ENCODE results near the gene ABLIM2.

ABLIM2 gene

DNA sequence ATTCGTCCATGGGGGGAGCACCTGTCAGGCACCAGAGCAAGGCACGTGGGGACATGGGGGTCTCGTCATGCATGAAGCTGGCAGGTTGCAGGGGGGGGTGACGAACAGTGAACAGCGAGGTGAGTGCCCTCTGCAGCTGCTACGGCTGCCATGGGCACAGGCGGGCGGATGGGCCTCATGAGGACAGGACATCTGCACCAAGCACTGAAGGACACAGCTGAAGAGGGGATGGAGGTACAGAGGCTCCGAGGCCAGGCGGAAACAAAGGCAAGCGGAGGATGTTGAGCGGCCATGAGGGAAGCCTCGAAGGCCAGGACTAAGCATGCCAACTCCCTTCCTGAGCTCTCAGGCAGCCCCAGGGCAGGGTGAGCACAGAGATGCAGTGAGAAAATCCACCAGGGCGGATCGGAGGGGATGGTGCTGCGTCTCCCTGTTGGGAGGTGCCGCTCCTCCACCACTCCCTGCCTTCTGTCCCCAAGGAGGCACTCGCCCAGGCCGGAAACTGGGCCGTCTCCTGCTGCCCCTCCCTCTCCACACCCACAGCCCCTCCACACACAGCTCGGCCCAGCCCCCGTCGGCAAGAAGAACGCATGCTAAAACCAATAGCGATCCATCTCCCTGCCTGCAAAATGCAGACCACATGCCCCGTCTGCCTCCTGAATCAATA, 24.6 kb downstream of the ABLIM2 start:
- no peak for DNase-seq

DNA sequence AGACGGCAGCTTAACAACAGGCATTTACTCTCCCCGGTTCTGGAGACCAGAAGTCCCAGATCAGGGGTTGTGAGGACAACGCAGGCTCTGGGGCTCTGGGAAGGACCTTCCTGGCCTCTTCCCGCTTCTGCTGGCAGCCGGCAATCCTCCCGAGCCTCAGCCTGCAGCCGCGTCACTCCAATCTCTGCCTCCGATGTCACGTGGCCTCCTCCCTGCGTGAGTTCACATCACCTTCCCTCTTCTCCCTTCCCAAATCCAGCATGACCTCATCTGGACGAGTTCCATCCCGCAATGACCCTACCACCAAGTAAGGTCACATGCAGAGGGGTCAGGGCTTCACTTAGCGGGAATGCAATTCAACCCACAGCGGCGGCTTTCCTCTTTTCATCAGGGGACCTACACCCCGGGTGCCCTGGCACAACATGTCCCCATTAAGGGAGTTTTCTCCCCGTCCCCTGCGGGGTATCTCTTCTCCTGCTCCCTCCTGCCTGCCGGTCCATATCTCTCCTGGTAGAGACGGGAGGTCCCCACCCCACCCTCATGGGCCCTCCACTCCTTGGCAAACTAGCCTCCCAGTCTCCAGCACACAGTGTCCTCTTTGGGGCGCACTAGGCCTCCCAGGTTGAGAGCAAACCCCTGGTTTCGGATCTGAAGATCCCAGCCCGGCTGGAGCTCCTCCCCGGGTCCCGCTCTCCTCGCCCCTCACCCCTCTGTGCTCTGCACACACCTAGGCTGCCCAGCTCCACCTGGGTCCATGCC, 25.5 kb downstream of the ABLIM2 start:
- no peak for DNase-seq

DNA sequence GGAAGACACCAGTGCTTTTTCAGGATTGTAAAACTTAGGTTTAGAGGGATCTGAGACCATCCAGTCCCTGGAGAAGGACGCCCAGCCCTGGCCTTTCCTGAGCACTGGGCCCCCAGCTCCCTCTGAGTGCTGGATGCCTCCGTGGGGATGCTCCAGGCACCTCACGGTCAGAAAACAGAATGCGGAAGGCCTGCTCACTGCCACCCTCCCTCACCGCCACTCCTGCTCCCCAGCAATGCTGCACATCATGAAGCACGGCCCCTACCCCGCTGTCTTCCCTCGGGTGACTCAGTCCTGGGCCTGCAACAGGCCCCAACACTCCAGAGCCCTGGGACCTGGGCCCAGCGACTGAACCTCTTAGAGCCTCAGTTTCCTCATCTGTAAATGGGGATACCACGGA, 26.2 kb downstream of the ABLIM2 start:
- no peak for DNase-seq

DNA sequence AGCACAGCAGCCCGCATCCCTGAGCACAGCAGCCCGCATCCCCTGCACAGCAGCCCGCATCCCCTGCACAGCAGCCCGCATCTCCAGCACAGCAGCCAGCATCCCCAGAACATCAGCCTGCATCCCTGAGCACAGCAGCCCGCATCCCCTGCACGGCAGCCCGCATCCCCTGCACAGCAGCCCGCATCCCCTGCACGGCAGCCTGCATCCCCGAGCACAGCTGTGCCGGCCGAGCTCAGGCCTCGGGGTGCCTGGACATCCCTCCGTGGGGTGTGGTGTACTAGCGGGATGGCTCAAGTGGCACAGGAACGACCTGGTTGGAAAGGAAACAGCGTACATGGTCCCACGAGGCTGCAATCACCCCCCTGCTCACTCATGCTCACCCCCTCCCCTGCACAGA, 26.8 kb downstream of the ABLIM2 start:
- DNase-seq = no peak

DNA sequence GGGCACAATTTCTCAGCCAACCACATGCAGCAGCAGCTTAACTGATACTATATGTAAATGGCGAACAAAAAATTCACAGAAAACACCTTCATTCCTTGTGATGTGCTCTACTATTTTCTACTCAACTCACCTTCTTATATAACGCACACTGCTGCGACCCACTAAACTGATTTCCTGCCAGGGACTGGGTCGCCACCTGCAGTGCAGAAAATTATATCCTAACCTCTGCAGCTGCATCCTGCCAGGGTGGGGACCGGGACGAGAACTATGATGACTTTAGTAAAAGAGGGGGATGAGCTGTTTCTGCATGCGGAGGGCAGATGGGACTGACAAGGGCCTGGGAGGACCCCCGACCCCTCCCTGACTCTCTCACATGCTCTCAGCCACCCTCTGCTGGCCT, 27.4 kb downstream of the ABLIM2 start:
- DNase-seq = no peak

DNA sequence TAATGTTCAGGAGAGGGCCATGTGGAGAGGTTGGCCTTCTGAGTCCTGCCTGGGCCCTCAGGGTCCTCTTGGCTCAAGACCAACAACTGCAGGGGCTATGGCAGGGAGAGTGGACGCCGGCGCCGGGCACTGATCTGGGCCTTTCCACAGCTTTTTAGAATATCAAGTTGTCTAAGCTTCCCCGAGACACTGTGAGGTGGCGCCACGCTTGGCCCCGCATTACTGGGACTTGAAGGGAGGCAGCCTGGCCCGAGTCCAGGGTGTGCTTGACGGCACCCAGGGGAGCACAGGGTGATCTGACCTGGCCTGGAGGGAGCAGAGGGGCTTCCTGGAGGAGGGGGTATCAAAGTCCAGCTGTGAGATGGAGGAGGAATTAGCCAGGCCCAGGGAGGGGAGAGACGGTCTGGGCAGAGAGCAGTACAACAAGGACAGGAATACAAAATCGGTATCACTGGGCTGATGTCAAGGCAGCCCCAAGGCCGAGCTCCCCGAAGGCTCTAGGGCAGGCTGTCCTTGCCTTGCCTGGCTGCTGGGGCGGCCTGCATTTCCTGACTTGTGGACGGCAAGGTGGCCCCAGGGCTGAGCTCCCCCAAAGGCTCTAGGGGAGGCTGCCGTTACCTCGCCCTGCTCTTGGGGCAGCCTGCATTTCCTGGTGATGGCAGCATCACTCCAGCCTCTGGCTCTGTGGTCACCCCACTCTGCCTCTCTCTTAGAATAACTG, 28.1 kb downstream of the ABLIM2 start:
- no peak for DNase-seq

DNA sequence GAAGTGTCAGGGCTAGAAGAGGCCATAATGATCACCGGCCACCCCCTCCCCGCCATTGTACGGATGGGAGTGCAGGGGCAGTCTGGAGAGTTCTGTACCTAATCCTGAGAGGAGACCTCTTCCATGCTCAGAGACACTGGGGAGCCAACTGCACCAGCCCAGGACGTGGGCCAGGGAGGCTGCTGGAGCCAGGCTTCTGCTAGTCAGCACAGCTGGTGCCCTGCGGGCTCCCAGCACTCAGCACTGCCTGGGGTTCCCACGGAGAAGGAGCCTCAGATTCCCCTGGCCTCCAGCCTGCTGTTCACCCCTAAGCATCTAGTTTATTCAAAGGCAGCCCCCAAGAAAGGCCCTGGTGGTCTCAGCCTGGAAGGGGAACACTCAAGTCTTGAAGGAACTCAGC, 28.8 kb downstream of the ABLIM2 start:
- DNase-seq = no peak

DNA sequence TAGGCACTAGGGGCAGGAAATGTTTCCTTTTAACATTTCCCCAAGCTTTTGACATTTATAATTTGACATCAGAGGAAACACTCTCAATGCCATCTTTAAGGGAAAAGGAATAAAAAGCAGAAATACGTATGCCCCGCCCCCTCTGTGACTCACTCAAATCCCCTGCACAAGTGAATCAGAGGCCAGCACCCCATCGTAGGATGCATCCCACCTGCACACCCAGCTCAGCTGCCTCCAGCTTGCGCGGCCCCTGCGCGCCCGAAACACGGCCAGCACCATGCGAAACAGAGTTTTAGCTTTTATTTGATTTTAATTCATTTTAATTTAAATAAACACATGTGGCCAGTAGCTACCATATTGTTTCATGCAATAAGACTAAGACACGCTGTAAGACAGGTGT, 29.5 kb downstream of the ABLIM2 start:
- DNase-seq = no peak

DNA sequence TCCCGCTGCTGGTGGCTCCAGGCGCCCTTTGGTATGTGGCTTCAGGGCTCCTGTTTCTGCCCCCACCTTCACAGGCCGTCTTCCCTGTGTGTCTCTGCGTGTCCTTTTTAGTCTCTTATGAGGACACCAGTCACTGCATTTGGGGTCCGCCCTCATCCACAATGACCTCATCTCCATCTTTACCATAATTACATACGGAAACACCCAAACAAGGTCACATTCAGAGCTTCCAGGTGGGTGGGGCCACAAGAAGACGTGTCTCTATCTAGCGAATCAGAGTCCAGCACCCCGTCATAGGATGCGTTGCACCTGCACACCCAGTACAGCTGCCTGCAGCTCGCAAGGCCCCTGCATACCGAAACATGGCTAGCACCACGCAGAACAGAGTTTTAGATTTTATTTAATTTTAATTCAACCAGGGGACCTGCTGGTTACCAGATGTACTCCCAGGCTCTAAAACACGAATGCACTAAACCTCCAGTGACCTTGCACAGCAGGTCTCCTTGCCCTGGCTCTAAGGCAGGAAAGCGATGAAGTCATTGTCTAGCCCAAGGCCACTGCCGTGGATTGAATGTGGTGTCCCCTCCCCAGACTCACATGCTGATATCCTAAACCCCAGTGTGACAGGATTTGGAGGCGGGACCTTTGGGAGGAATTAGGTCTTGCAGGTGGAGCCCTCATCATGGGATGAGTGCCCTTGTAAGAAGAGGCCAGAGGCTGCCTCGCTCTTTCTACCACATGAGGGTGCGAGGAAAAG, 30.3 kb downstream of the ABLIM2 start:
- DNase-seq = peak in 1 of 2 experiments; percentile 20

DNA sequence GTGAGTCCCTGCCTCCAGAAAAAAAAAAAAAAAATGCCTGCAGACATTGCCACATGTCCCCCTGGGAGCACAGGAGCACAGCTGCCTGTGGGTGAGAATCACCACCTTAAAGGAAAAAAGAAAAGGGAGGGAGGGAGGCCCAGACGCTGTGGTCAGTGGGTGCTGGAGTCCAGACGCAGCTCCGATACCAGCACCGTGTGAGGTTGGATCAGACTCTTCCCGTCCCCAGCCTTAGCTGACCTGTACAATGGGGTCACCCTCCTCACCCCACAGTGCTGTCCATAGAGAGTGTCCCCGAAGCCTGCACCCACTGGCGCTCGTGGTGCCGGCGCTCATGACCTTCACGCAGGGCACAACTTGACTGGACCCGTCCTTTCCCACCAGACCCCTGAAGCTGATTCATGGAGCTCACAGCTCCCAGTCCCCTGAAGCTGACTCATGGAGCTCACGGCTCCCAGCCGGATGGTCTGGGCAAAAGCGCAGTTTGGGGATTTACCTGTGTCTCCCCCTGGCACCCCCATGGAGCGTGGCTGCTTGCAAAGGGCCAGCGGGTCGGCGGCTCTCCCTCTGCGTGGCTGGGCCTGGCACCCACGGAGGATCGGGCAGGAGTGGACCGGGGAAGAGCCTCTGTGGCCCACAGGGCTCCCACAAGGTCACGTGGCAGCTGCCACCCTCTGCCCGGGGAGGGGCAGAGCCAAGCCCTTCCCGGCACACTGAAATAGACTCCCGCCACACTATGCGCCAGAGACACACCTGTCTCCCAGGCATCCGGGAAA, 31.4 kb downstream of the ABLIM2 start:
- no peak for DNase-seq

DNA sequence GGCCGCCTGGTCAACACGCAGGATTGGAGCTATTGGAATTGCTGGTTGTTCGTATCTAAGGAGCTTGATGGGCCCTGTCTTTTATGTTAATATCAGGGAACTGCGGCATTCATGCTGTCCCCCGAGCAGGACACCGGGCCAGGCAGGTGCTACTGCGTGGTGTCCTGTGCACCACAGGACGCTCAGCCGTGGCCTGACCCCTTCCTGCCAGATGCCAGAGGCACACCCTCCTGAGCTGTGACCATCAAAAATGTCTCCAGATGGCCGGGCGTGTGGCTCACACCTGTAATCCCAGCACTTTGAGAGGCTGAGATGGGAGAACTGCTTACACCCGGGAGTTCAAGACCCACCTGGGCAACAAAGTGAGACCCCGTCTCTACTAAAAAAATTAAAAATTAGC, 32.1 kb downstream of the ABLIM2 start:
- peak in 1 of 2 experiments; percentile 22 for DNase-seq

DNA sequence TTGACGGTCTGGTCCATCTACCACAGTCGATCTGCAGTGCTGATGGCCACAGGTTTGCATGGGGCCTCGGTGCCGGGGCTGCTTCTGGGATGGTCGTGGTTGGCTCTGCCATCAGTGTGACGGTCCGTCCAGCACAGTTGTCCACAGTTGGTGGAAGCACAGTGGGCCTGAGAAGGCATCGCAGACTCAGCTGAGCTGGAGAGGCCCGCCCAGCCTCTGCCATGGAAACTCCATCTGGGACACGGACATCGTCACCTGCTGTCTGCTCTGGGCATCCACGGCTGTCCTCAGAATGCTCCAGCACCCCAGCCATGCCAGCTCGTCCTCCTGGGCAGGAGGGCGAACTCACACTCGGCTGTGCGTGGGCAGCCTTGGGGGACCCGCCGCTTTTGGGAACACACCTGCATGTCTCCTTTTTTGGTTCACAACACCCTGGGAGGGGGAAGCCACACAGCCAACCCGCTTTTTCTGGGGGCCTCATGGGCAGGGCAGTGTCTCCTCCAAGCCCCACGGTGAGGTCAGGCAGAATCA, 33.0 kb downstream of the ABLIM2 start:
- DNase-seq = no peak

DNA sequence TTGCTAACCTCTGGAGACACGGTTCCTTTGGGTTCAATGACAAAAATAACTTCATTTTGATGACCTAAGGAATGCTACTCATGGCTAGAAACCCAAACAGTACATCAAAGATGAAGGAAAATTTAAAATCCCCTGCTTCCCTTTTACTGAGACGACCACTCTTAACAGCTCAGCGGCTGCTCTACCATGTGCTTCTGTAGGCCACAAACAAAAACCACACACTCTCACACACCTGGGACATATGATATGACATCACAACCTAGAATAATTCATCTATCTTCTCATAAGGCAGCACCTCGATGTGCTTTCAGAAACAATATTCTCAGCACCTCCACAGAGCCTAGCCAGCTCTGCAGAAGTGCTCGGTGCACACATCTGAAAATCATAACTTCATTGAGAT, 34.7 kb downstream of the ABLIM2 start:
- DNase-seq = no peak

DNA sequence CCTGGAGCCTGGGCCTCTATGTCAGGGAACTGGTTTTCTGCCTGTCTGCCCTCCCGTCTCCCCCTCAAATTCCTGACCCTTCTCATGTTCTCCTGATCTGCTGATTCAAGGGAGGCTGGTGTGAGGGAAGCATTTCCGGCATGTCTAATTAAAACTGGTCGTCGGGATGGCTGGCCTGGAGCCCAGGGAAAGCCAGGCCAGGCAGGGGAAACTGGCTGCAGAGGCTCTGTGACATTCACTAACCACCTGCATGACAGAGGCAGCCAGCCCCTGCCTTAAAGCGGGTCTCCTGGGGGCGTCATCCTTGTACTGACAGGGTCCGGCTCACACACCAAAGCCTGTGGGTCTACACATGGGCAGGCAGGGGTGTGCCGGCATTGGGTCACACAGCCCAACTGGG, 35.2 kb downstream of the ABLIM2 start:
- no peak for DNase-seq

DNA sequence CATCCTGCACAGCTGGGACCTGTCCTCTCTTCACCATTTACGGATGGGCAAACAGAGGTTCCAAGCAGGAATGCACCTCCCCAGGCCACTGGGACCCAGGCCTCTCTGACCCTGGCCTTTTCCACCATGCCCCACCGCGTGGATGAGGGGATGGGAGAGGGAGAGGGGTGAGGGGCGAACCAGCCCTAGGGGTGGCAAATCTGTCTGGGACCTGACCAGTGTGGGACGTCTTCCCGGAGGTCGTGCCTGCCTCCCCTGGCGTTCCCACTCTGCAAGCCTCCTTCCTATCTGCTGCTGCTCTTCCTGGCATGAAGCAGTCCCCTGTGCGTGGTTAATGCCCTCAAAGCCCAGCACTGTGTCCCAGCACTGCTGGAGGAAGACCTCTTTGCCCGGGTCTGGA, 35.9 kb downstream of the ABLIM2 start:
- no peak for DNase-seq

DNA sequence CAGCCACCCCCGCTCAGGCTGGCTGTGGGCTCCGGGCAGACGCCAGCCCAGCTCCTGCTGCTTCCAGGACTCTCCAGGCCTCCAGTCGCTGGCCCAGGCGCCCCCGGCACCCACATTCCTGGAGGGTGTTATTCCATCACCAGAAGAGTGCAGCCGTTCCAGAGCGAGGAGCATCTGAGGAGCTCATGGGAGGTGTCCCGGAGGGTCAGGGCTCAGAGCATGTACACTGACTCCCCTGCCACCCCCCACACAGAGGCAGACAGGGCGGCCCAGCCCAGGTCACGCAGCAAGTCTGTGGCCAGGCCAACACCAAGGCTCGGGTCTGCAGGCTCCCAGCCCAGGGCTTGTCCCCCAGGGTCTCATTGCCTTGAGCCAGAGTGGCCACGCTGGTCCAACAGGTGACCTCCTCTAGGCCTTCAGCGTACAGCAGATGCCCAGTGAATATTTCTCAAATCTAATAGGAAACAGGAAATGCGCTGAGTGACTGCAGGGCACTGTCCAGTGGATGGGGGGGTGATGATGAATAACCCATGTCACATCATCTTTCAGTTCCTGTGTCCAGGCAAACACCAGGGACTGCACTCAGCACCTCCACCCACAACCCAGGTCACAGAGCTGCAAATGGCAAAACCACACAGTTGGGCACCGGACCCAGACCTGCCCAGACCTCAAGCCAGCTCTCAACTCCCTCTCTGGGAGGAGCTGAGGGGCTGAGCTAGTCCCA, 37.2 kb downstream of the ABLIM2 start:
- DNase-seq = no peak

DNA sequence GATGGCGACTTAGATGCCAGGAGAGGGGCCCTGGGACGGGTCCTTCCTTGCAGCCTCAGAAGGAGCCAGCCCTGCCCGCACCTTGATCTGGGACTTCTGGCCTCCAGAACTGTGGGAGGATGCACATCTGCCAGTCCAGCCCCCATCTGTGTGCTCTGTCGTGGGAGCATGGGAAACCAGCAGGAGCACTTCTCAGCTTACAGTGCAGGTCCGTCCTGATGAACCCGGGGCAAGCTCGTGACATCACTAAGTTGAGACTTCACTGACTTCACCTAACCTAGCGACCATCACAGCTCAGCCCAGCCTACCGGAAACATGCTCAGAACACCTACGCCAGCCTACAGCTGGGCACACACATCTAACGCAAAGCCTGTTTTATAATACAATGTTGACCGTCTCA, 38.1 kb downstream of the ABLIM2 start:
- DNase-seq = peak in 1 of 2 experiments; percentile 70

DNA sequence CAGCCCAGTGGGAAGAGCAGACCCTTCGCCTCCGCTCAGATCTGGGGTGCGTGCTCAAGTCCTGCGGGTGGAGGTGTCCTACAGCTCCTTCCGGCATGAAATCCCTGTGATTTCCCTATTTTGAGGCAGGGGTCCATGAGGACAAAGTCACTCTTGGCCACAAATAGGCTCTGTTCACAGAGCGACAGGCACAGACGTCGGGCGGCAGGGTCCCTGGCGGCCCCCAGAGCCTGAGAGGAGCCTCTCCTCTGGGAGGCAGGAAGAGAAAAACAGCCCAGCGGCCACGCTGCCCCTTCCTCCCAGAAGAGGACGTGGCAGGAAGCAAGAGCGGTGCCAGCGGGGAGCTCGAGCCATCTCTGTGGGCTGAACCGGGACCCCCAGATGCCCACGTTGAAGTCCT, 38.7 kb downstream of the ABLIM2 start:
- no peak for DNase-seq

DNA sequence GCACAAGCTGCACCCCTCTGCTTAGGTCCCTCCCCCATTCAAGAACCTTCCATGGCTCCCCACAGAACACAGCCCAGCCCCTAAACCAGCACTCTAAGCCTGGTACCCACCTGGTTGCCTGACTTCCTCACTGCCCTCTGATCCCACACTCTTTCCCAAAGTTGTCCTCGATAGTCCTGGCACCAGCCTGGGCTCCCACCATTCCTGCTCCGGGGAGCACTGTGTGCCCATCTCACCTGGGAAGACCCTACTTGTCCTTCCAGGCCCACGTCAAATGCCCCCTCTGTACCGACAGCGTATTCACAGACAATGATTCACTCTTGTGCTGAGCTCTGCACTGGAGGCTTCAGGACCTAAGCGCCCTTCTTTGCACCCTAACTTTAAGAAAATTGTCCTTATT, 40.1 kb downstream of the ABLIM2 start:
- DNase-seq = no peak

DNA sequence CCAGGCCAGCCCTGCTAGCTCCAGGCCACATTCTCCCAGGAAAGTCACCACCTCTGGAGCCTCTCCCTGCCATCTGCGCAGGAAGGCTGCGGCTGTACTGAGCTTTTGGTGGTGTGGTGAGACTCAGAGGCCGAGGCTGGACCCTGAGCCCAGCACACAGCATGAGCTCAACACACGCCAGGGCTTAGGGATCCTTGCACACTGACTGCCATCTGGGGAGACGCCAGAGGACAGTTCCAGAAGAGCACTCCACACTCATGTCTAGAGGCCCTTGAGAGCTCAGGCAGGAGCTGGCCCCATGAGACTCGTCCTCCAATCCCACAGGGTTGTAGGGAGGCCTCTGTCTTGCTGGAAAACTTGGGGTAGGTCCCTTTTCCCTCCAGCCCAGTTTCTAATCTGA, 40.6 kb downstream of the ABLIM2 start:
- peak; percentile 54 to 87 for DNase-seq

DNA sequence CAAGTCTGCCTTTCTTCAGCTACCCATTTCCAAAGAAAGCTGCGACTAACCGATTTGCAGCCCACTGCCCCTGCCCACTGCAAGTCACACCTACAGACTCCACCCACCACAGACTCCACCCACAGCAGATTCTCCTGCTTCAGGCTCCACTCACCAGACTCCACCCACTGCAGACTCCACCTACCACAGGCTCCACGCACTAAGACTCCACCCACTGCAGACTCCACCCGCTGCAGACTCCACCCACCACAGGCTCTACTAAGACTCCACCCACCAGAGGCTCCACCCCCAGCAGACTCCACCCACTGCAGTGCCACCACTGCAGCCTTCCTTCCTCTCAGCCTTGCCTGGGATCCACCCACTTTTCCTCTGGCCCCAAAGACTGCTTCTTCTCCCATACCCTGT, 41.3 kb downstream of the ABLIM2 start:
- no peak for DNase-seq

DNA sequence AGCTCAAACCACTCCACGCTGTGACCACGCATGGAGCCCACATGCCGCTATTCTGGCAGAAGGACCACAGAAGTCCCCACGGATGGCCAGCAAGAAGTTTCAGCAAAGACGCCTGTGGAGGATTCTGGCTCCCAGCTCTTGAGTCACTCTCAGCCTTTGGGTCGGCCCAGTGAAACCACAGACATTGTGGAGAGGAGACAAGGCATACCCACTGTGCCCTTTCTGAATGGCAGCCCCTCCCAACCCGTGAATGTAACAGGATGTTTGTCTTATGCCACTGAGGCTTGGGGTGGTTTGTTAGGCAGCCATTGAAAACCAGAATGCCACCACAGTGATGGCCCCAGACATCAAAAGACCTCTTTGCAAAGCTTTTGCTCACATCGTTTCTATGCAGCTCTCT, 42.7 kb downstream of the ABLIM2 start:
- DNase-seq = no peak
